ENCODE measurements around the gene EEFSEC.

The EEFSEC gene

GRCh38 chr3:128379367-128380160, 226.3 kb downstream of the EEFSEC start:
- H3K4me1 ChIP-seq (ENCODE audit: control insufficient read depth, insufficient read depth, low read length), result peaks cover 14% of the 10 kb centered on the region
- no peaks in the 10 kb centered on the region for H3K27me3 ChIP-seq (ENCODE audit: control insufficient read depth, insufficient read depth, low read length)
- no peak overlapping the region for H3K4me3 ChIP-seq (ENCODE audit: low read length)
- H3K36me3 ChIP-seq (ENCODE audit: control insufficient read depth, insufficient read depth, low read length), result no peaks in the 10 kb centered on the region
- H3K9me3 ChIP-seq (ENCODE audit: control insufficient read depth, low read length), result no peaks in the 10 kb centered on the region
- H3K9ac ChIP-seq (ENCODE audit: low read length), result no peak overlapping the region

GRCh38 chr3:128380295-128380694, 227.0 kb downstream of the EEFSEC start:
- Histone ChIP-seq H3K36me3 (ENCODE audit: control insufficient read depth, insufficient read depth, low read length) (no peaks in the 10 kb centered on the region), H3K4me3 (ENCODE audit: low read length) (no peak overlapping the region), H3K9me3 (ENCODE audit: control insufficient read depth, low read length) (no peaks in the 10 kb centered on the region), H3K9ac (ENCODE audit: low read length) (no peak overlapping the region), H3K27me3 (ENCODE audit: control insufficient read depth, insufficient read depth, low read length) (no peaks in the 10 kb centered on the region), H3K4me1 (ENCODE audit: control insufficient read depth, insufficient read depth, low read length) (peaks cover 21% of the 10 kb centered on the region)

GRCh38 chr3:128380719-128381118, 227.4 kb downstream of the EEFSEC start:
- peaks cover 25% of the 10 kb centered on the region for H3K4me1 ChIP-seq (ENCODE audit: control insufficient read depth, insufficient read depth, low read length)
- no peaks in the 10 kb centered on the region for H3K27me3 ChIP-seq (ENCODE audit: control insufficient read depth, insufficient read depth, low read length)
- no peaks in the 10 kb centered on the region for H3K9me3 ChIP-seq (ENCODE audit: control insufficient read depth, low read length)
- H3K36me3 ChIP-seq (ENCODE audit: control insufficient read depth, insufficient read depth, low read length), result no peaks in the 10 kb centered on the region
- no peak overlapping the region for H3K9ac ChIP-seq (ENCODE audit: low read length)
- no peak overlapping the region for H3K4me3 ChIP-seq (ENCODE audit: low read length)

- no peaks in the 10 kb centered on the region for H3K27me3 ChIP-seq (ENCODE audit: control insufficient read depth, insufficient read depth, low read length)
- H3K9ac ChIP-seq (ENCODE audit: low read length), result no peak overlapping the region
- peaks cover 27% of the 10 kb centered on the region for H3K4me1 ChIP-seq (ENCODE audit: control insufficient read depth, insufficient read depth, low read length)
- H3K4me3 ChIP-seq (ENCODE audit: low read length), result no peak overlapping the region
- H3K9me3 ChIP-seq (ENCODE audit: control insufficient read depth, low read length), result no peaks in the 10 kb centered on the region
- H3K36me3 ChIP-seq (ENCODE audit: control insufficient read depth, insufficient read depth, low read length), result no peaks in the 10 kb centered on the region
Measured at GRCh38 chr3:128381609-128382008, 228.3 kb downstream of the EEFSEC start.

- peaks cover 27% of the 10 kb centered on the region for H3K4me1 ChIP-seq (ENCODE audit: control insufficient read depth, insufficient read depth, low read length)
Measured at GRCh38 chr3:128382221-128382807, 229.0 kb downstream of the EEFSEC start.

GRCh38 chr3:128383316-128384235, 230.3 kb downstream of the EEFSEC start:
- Histone ChIP-seq H3K4me1 (ENCODE audit: control insufficient read depth, insufficient read depth, low read length) (peaks cover 24% of the 10 kb centered on the region), H3K9me3 (ENCODE audit: control insufficient read depth, low read length) (no peaks in the 10 kb centered on the region), H3K27me3 (ENCODE audit: control insufficient read depth, insufficient read depth, low read length) (no peaks in the 10 kb centered on the region), H3K36me3 (ENCODE audit: control insufficient read depth, insufficient read depth, low read length) (no peaks in the 10 kb centered on the region), H3K4me3 (ENCODE audit: low read length) (no peak overlapping the region), H3K9ac (ENCODE audit: low read length) (no peak overlapping the region)

More at GRCh38 chr3:128382221-128382807, 229.0 kb downstream of the EEFSEC start:
- Histone ChIP-seq H3K4me3 (ENCODE audit: low read length) (no peak overlapping the region), H3K27me3 (ENCODE audit: control insufficient read depth, insufficient read depth, low read length) (no peaks in the 10 kb centered on the region), H3K9me3 (ENCODE audit: control insufficient read depth, low read length) (no peaks in the 10 kb centered on the region), H3K9ac (ENCODE audit: low read length) (no peak overlapping the region), H3K36me3 (ENCODE audit: control insufficient read depth, insufficient read depth, low read length) (no peaks in the 10 kb centered on the region)

- Histone ChIP-seq H3K9ac (ENCODE audit: low read length) (no peak overlapping the region), H3K27me3 (ENCODE audit: control insufficient read depth, insufficient read depth, low read length) (no peaks in the 10 kb centered on the region), H3K9me3 (ENCODE audit: control insufficient read depth, low read length) (no peaks in the 10 kb centered on the region), H3K36me3 (ENCODE audit: control insufficient read depth, insufficient read depth, low read length) (no peaks in the 10 kb centered on the region), H3K4me3 (ENCODE audit: low read length) (no peak overlapping the region), H3K4me1 (ENCODE audit: control insufficient read depth, insufficient read depth, low read length) (peaks cover 23% of the 10 kb centered on the region)
Measured at GRCh38 chr3:128385080-128385832, 232.0 kb downstream of the EEFSEC start.

GRCh38 chr3:128388932-128389331, 235.7 kb downstream of the EEFSEC start:
- no peak overlapping the region for H3K4me3 ChIP-seq (ENCODE audit: low read length)
- peaks cover 14% of the 10 kb centered on the region for H3K4me1 ChIP-seq (ENCODE audit: control insufficient read depth, insufficient read depth, low read length)
- no peaks in the 10 kb centered on the region for H3K36me3 ChIP-seq (ENCODE audit: control insufficient read depth, insufficient read depth, low read length)
- H3K9me3 ChIP-seq (ENCODE audit: control insufficient read depth, low read length), result no peaks in the 10 kb centered on the region
- H3K9ac ChIP-seq (ENCODE audit: low read length), result no peak overlapping the region
- H3K27me3 ChIP-seq (ENCODE audit: control insufficient read depth, insufficient read depth, low read length), result no peaks in the 10 kb centered on the region

- Histone ChIP-seq H3K4me3 (ENCODE audit: low read length) (no peak overlapping the region), H3K4me1 (ENCODE audit: control insufficient read depth, insufficient read depth, low read length) (peaks cover under 1% of the 10 kb centered on the region), H3K9ac (ENCODE audit: low read length) (no peak overlapping the region), H3K27me3 (ENCODE audit: control insufficient read depth, insufficient read depth, low read length) (no peaks in the 10 kb centered on the region), H3K9me3 (ENCODE audit: control insufficient read depth, low read length) (no peaks in the 10 kb centered on the region), H3K36me3 (ENCODE audit: control insufficient read depth, insufficient read depth, low read length) (no peaks in the 10 kb centered on the region)
Measured at GRCh38 chr3:128390867-128391266, 237.6 kb downstream of the EEFSEC start.

GRCh38 chr3:128392021-128392420, 238.7 kb downstream of the EEFSEC start:
- no peak overlapping the region for H3K4me3 ChIP-seq (ENCODE audit: low read length)
- no peaks in the 10 kb centered on the region for H3K27me3 ChIP-seq (ENCODE audit: control insufficient read depth, insufficient read depth, low read length)
- no peak overlapping the region for H3K9ac ChIP-seq (ENCODE audit: low read length)
- H3K36me3 ChIP-seq (ENCODE audit: control insufficient read depth, insufficient read depth, low read length), result no peaks in the 10 kb centered on the region
- no peaks in the 10 kb centered on the region for H3K9me3 ChIP-seq (ENCODE audit: control insufficient read depth, low read length)
- H3K4me1 ChIP-seq (ENCODE audit: control insufficient read depth, insufficient read depth, low read length), result no peaks in the 10 kb centered on the region

GRCh38 chr3:128392818-128393544, 239.7 kb downstream of the EEFSEC start:
- H3K4me3 ChIP-seq (ENCODE audit: low read length), result no peak overlapping the region
- no peaks in the 10 kb centered on the region for H3K4me1 ChIP-seq (ENCODE audit: control insufficient read depth, insufficient read depth, low read length)
- H3K27me3 ChIP-seq (ENCODE audit: control insufficient read depth, insufficient read depth, low read length), result no peaks in the 10 kb centered on the region
- H3K9me3 ChIP-seq (ENCODE audit: control insufficient read depth, low read length), result no peaks in the 10 kb centered on the region
- H3K36me3 ChIP-seq (ENCODE audit: control insufficient read depth, insufficient read depth, low read length), result no peaks in the 10 kb centered on the region
- H3K9ac ChIP-seq (ENCODE audit: low read length), result no peak overlapping the region

Measured in mucosa of stomach (tissue), 1 donor.